ENCODE measurements around the gene POLR3C. TPM values are rescaled to one million over a fixed set of nuclear protein-coding genes. Genes with fewer than 3 reads are reported as not detected.

Gene POLR3C
- total and polyA plus RNA-seq, 2 of the 13 experiments (the other 11 are each of a cell fraction or from before 2014, with no cell fraction given): 15.5 to 24.3 TPM

DNA sequence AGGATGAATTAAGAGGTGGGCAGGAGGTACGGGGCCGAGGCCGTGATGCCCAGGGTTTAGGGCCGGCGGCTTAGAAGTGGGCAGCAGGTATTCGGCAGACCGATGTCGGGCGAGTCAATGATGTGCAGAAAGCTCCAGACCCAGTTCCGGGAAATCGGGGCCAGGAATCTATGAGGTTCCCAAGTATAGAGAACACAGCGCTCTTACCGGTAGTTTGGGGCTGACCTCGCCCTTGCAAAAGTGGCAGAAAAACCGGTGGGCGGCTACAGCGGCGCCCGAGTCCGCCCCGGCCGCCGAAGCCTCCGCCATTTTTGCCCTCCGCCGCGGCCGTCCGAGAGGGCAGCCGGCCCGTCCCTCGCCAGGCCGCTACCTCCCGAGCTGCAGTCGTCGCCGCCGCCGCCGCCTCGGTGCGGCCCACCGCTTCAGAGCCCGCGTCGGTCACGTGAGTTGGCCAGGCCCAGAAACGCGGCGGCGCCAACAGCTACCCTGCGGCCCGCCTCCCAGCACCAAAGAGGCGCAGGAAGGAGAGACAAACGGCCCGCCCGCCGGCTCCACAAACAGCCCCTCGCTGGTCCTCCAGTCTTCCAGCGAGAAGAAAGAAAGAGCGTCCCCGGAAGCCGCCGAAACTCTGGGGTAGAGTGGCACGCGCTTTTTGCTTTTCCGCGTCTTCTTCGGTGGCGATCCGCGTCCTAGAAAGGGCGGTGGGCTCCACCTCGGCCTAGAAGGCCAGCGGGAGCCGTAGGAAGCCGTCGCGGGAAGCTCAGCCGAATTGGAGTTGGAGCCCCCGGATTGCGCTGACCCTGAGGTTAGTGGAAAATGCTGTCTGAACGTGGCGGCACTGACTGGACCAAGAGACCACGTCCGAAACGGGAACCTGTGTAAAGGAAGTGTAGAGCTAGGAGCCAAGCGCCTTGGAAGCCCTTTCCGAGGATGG, at the start of gene POLR3C, which contains the start of gene RNF115 (continued):
- TF ChIP-seq SKIL (CRISPR knock-in tag; IDR thresholded peaks at IDR 0.05; ENCODE audit: borderline replicate concordance) (peak; percentile 41; the same call in 1 of the 2 replicates), HES4 (CRISPR knock-in tag; IDR thresholded peaks at IDR 0.05; ENCODE audit: borderline replicate concordance) (peak; percentile 74; the same call in 1 of the 2 replicates), ZFYVE20 (CRISPR knock-in tag; IDR thresholded peaks at IDR 0.05; ENCODE audit: borderline replicate concordance, low read depth) (no peak), ZKSCAN8 (CRISPR knock-in tag; IDR thresholded peaks at IDR 0.05; ENCODE audit: borderline replicate concordance) (0 out of 2 replicates have a peak, but pooled peaks have one; percentile 59), BHLHE40 (IDR thresholded peaks at IDR 0.05; ENCODE audit: low read length) (peak; percentile 93), ZFP41 (CRISPR knock-in tag; IDR thresholded peaks at IDR 0.05; ENCODE audit: borderline replicate concordance) (no peak), KMT2A (CRISPR knock-in tag; IDR thresholded peaks at IDR 0.05) (peak; percentile 94), ZNF557 (CRISPR knock-in tag; IDR thresholded peaks at IDR 0.05) (no peak), ZBTB38 (CRISPR knock-in tag; IDR thresholded peaks at IDR 0.05) (peak; percentile 68; the same call in 1 of the 2 replicates), HMGXB4 (CRISPR knock-in tag; IDR thresholded peaks at IDR 0.05; ENCODE audit: borderline replicate concordance in 1 of 2, low read depth in 1 of 2) (peak; percentile 60 to 91), ZNF850 (CRISPR knock-in tag; conservative IDR thresholded peaks at IDR 0.05) (peak; percentile 53; the same call in 1 of the 2 replicates), AFF4 (CRISPR knock-in tag; IDR thresholded peaks at IDR 0.05) (peak; percentile 31; the same call in 1 of the 2 replicates), PAF1 (CRISPR knock-in tag; IDR thresholded peaks at IDR 0.05) (no peak), CREB1 (IDR thresholded peaks at IDR 0.05) (no peak), CREB1 (CRISPR knock-in tag; IDR thresholded peaks at IDR 0.05) (0 out of 2 replicates have a peak, but pooled peaks have one; percentile 33), ZNF460 (CRISPR knock-in tag; IDR thresholded peaks at IDR 0.05; ENCODE audit: borderline replicate concordance) (0 out of 2 replicates have a peak, but pooled peaks have one; percentile 23), YY1 (IDR thresholded peaks at IDR 0.05; ENCODE audit: insufficient read depth, insufficient replicate concordance, low read depth, low read length) (peak; percentile 90), HOXA7 (CRISPR knock-in tag; IDR thresholded peaks at IDR 0.05) (no peak)
- TF ChIP-seq, protein P1, sequence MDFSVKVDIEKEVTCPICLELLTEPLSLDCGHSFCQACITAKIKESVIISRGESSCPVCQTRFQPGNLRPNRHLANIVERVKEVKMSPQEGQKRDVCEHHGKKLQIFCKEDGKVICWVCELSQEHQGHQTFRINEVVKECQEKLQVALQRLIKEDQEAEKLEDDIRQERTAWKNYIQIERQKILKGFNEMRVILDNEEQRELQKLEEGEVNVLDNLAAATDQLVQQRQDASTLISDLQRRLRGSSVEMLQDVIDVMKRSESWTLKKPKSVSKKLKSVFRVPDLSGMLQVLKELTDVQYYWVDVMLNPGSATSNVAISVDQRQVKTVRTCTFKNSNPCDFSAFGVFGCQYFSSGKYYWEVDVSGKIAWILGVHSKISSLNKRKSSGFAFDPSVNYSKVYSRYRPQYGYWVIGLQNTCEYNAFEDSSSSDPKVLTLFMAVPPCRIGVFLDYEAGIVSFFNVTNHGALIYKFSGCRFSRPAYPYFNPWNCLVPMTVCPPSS (IDR thresholded peaks at IDR 0.05): no peak
